GM18861 (cell line): ENCODE measurements around the gene CIZ1.
A peak's percentile ranks its signal among the peaks of the same experiment; 100 is the strongest.

Experiments
- ATAC-seq: cut with Tn5 transposase; IDR thresholded peaks from one replicate; pipeline ENCODE4 v1.9.1; 2021; ENCODE audit not compliant: unreplicated experiment

Gene CIZ1

DNA sequence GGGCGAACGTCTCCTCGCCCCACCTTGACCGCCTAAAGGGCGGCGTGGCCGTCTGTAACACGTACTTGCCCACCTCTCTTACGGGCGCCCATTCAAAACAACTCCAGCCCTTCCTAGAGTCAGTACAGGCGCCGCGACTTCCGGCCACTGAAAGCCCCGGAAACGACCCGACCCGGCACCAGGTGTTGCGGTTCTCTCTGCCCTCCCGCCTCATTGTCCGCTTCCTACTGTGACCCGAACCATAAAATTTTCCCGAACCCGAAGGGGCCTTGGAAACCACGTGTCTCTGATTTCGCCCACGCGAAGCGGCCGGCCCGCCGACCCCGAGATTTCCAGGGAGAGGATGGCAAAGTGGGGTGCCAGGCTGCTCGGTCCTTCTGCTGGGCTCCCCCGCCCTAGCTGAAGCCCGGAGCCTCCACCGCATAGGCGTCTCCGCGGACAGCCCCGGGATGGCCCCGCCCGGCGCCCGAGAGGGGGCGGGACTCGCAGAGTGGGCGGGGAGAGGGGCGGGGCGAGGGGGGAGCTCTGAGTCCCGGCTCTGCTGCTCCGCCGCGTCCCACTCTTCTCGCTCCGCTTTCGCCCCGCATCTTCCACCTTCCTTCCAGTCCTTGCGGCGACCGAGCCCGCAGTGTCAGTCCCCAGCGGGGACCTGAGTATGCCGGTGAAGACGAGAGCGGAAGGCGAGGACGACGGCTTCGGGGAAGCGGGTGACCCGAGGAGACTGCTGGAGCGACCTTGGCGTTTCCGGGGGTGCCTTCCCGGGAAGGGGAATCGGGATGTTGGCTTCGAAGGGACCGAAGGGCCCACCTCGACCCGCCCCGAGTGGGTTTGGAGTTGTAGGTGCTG is 63.2 kb downstream of the CIZ1 start:
- ATAC-seq, result peak; percentile 49

- peak; percentile 51 for ATAC-seq
Measured at GRCh38 chr9:128127568-128127989, 63.8 kb downstream of the CIZ1 start, which contains the start of gene PTGES2. Gene PTGES2, minus strand, starts transcription at chr9:128127729. Its CDS starts 12 bp downstream, at chr9:128127717.

- no peak for ATAC-seq
Measured at GRCh38 chr9:128125580-128126354, 65.6 kb downstream of the CIZ1 start.

DNA sequence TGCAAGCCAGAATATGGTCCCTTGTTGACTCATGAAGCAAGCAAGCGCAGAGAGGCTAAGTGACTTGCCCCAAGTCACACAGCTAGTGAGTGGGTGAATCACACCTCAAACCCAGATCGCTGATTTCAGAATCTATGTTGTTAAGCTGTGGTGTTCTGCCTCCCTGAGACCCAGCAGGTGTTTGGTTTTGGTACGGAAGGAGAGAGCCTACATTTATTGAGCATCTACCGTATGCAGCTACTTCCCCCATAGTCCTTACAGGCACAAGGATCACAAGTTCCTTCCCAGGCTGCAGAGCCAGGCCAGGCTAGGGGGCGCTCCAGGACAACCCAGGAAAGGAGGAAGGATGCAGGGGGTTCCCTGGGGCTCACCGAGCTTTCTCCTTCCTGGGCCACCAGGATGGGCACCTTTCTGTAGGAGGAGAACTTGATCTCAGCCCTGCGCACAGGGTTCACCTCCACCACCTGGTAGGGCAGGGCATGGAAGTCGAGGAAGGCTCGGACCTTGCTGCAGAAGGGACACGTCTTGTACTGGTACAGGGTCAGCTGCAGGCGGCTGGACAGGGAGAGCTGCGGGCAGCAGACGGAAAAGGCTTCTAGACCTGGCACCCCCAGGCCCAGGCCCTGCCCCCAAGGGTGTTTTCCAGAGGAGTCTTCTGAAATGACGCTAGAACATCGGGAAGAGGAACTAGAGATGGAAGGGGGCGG is 66.3 kb downstream of the CIZ1 start:
- ATAC-seq, result no peak

DNA sequence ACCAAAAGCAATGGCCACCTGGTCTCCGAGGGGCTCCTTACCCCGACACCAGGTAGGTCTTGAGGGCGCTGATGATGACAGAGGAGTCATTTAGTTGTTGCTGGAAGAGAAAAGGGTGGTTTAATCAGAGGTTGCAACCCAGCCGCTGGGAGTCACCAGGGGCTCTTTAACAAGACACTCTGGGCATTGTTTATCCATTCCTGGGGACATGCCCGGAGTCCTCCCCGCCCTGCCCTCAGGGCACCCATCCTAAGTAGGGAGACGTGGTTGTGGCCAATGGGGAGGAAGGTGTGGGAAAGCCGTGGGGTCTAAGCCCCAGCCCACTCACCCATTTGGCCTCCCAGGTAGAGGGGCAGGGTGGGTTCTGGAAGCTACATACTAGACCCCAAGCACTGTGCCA is 66.9 kb downstream of the CIZ1 start:
- no peak for ATAC-seq

DNA sequence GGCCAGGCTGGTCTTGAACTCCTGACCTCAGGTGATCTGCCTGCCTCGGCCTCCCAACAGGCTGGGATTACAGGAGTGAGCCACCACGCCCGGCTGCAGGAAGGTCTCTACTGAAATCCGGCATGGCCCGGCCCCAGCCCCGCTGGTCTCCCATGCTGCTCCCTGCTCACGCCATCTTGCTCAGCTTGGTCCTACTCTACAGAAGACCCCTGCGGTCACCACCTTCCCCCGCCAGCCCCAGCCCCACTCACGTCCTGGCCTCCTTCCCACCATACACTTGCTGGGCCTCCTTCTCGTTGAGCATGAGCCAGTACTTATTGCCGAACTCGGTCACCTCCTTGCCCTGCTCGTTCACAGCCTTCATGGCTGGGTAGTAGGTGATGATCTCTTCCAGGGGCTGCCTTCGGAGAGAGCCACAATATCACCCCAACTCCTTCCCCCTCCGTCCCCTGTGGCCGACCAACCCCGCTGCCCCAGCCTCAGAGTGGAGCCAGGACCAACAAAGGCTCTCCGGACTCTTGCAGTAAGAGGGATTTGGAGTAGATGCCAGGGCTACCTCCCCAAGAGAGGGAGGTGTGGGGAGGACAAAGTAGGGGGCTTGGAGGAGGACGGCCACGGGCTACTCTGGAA is 67.8 kb downstream of the CIZ1 start:
- ATAC-seq, result no peak

GRCh38 chr9:128122809-128123175 is 68.6 kb downstream of the CIZ1 start:
- ATAC-seq, result no peak

- ATAC-seq, result no peak
Measured at GRCh38 chr9:128121924-128122808, 69.2 kb downstream of the CIZ1 start.

DNA sequence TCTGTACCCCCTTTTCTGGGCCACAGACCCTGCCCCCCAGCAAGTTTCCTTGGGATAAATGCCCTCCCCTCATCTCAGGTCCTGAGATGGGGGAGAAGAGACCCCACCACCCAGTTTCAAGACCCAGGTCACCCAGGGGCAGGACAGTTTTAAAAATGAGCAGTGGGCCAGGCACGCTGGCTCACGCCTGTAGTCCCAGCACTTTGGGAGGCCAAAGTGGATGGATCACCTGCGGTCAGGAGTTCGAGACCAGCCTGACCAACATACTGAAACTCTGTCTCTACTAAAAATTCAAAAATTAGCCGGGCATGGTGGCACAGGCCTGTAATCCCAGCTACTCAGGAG is 69.9 kb downstream of the CIZ1 start:
- no peak for ATAC-seq

DNA sequence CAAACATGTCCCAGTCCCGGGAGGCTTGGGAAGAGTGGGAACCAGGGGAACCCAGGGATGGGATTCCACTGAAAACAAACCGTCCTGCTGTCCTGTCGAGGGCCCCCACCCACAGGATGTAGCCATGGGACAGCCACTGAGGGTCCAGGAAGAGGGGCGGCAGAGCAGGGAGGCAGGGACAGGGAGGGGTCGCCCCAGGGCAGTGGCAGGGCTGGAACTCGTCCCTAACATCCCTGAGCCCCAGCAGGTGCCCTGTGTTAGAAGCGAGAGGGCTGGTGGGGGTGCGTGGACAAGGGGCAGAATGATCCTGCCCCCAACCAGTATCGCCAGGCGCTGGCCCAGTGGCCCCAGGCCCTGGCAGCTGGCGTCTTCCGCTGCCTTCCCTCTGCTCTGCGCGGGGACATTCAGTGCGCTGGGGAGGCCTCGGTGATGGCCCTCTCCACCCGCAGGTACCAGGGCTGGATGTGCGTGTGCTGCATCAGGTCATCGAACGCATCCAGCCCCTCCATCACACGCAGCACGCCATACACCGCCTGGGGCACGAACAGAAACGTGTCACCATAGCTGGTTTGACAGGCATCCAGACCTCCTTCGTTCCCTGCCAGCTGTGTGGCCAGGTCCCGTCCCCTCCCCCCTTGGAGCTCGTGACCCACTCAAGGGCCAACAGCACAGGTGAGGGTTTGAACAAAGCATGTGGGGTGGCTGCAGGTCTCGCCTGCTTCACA is 70.5 kb downstream of the CIZ1 start:
- ATAC-seq, result no peak

DNA sequence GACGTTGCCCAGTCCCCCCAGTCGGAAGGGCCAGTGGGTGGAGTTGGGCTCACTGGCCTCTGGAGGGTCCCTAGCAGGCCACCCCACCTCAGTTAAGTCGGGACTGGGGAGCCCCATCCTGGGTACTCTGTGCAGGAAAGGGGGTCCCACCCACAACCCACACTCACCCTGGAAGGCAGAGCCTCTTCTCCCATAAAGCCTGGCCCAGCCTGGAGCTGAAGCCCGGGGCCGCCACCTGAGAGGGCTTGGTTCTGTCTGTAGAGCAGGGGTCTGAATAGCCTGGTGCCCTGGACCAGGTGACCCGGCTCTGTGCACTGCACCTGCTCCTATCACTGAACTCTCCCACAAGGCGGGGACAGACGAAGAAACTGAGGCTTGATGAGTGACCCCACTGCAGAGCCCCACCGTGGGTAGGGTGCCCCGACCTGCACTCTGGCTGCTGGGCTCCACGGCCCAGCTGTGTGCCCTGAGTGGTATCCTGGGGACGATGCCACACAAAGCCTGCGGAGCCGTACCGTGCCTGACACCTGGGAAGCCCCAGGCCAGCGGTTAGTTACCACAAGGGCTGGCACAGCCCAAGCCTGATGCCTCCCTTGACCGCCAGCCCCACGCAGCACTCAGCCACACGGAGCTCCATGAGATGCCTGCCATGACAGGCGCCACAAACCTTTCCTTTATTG is 71.2 kb downstream of the CIZ1 start:
- ATAC-seq, result no peak

DNA sequence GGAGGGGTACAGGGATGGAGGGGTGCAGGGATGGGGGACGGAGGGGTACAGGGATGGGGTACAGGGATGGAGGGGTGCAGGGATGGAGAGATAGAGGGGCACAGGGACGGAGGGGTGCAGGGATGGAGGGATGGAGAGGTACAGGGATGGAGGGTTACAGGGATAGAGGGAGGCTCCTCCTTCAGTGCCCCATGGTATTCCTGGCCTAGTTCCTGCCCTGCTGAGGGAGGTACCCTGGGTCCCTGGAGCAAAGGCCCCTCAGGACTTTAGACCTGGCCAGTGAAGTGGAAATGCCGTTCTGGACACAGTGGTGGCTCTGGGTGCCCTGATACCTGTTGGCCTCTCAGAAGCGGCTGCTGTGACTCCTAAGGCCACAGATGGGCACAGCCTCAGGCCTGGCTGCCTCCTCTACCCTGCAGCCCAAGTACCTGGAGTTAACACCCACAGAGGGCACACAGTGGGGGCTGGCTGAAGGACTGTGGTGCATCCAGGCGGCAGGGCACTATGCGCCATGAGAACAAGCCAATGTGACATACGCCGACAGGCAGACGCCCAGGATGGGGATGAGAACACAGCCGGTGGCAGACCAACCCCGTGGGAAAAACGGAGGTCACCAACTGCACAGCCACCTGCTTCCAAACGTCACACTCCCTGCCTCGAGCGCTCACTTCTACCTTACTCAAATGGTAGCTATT is 72.3 kb downstream of the CIZ1 start:
- no peak for ATAC-seq

GRCh38 chr9:128118472-128118857 is 72.9 kb downstream of the CIZ1 start:
- no peak for ATAC-seq

DNA sequence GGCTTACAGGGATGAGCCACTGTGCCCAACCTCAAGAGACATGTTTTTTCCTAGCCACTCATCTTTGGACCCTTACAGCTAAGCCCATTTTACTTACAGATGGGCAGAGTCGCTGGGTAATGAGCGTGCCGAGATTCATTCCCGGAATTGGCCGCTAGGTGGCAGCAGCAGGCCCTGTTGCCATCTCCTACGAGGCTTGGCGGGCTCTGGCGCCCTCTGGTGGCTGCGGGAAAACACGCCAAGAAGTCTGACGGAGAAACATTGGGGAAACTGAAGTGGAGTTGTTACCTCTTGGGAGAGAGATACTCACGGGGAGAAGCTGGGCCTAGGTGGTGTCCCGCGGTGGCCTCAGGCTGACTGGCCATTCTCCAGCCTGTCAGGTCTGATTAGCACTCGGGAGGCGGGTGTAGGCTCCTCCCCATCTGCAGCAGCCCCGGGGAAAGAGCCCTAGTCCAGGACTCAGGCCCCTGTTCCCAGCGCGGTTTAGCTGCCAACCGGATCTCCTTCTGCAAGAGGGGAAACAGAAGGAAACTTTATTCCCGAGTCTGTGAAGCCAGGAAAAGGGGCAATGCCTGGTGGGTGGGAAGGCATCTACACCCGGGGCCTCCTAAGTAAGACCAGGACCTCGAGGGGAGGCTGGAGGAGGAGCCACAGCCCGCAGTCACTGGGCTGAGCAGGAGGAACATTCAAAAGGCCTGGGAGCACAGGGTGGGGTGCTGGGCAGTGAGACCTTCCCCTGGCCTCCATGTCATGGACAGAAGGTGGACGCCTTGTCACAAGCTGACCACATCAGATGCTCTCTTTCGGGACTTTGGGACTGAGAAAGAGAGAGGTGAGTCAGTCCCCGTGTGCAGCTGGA is 73.5 kb downstream of the CIZ1 start:
- no peak for ATAC-seq

- no peak for ATAC-seq
Measured at GRCh38 chr9:128116104-128117083, 75.0 kb downstream of the CIZ1 start.
